Stimulated activated CD8-positive, alpha-beta memory T cell treated with anti-CD3 and anti-CD28 coated beads, Interleukin-15, amount 100 ng/mL, for 24 hours (primary cell): ENCODE results near the gene TAPBP.
"Not testable (repeated sequence)": the region's sequence is repeated elsewhere in the genome, so short reads cannot be mapped to it uniquely, and the experiment has no call there.

Source experiments
- DNase-seq: peaks from one replicate; pipeline ENCODE4 v3.0.0-alpha.2; 2020; ENCODE audit warnings: low read depth

Gene TAPBP

GRCh38 chr6:33296797-33297405 lies 17.0 kb downstream of the TAPBP start:
- no peak for DNase-seq

GRCh38 chr6:33295621-33296369 lies 18.1 kb downstream of the TAPBP start:
- no peak for DNase-seq

- no peak for DNase-seq
Observed at GRCh38 chr6:33294086-33294823, 19.6 kb downstream of the TAPBP start.

- no peak for DNase-seq
Observed at GRCh38 chr6:33292996-33293682, 20.7 kb downstream of the TAPBP start.

- no peak for DNase-seq
Observed at GRCh38 chr6:33290459-33290858, 23.4 kb downstream of the TAPBP start.

GRCh38 chr6:33289784-33290315 lies 24.0 kb downstream of the TAPBP start:
- DNase-seq = no peak

GRCh38 chr6:33288921-33289783 lies 24.7 kb downstream of the TAPBP start, which contains the start of the genes PFDN6 and WDR46:
Gene PFDN6 (plus strand): TSS chr6:33289601. CDS start chr6:33289857, 256 bp downstream.
Gene WDR46 (minus strand): TSS chr6:33289239. CDS start chr6:33289170, 69 bp downstream.
- no peak for DNase-seq

GRCh38 chr6:33288141-33288920 lies 25.5 kb downstream of the TAPBP start:
- DNase-seq = no peak

- DNase-seq = no peak
Observed at GRCh38 chr6:33286946-33287914, 26.6 kb downstream of the TAPBP start.

GRCh38 chr6:33285214-33285613 lies 28.7 kb downstream of the TAPBP start:
- DNase-seq = not testable (repeated sequence)

- DNase-seq = no peak
Observed at GRCh38 chr6:33280539-33280938, 33.3 kb downstream of the TAPBP start.

- DNase-seq = no peak
Observed at GRCh38 chr6:33279971-33280511, 33.8 kb downstream of the TAPBP start.

GRCh38 chr6:33279257-33279695 lies 34.6 kb downstream of the TAPBP start:
- DNase-seq = no peak

- DNase-seq = no peak
Observed at GRCh38 chr6:33278810-33279209, 35.1 kb downstream of the TAPBP start.

GRCh38 chr6:33278392-33278741 lies 35.5 kb downstream of the TAPBP start:
- DNase-seq = no peak

- no peak for DNase-seq
Observed at GRCh38 chr6:33277663-33278391, 36.1 kb downstream of the TAPBP start.

GRCh38 chr6:33276864-33277662 lies 36.8 kb downstream of the TAPBP start, which contains the start of gene B3GALT4:
Gene B3GALT4 (plus strand): TSS chr6:33277123. CDS start chr6:33277420, 297 bp downstream.
- DNase-seq = peak; percentile 69
